Measurements from ENCODE around the gene FKBP7. TPM values are rescaled to one million over a fixed set of nuclear protein-coding genes. Genes with fewer than 3 reads are reported as not detected.
A peak's percentile ranks its signal among the peaks of the same experiment; 100 is the strongest.

The FKBP7 gene
- total and polyA plus RNA-seq, 2 of the 13 experiments (the other 11 are each of a cell fraction or from before 2014, with no cell fraction given), result 12.4 to 14.8 TPM

GRCh38 chr2:178450774-178451525 lies 27.4 kb downstream of the FKBP7 start, which contains the start of the genes PJVK and PRKRA (continued):
- TF ChIP-seq ZNF609 (CRISPR knock-in tag; IDR thresholded peaks at IDR 0.05; ENCODE audit: borderline replicate concordance) (0 out of 2 replicates have a peak, but pooled peaks have one; percentile 20), ISX (CRISPR knock-in tag; conservative IDR thresholded peaks at IDR 0.05) (no peak; the same call in 1 of the 2 replicates), FUBP1 (CRISPR knock-in tag; IDR thresholded peaks at IDR 0.05; ENCODE audit: borderline replicate concordance) (no peak), ZIK1 (CRISPR knock-in tag; IDR thresholded peaks at IDR 0.05; ENCODE audit: borderline replicate concordance, low read depth) (peak; percentile 89), RFX1 (IDR thresholded peaks at IDR 0.05) (no peak), SRSF4 (IDR thresholded peaks at IDR 0.05; ENCODE audit: low read depth, low read length, poor library complexity, severe bottlenecking) (no peak), ZNF639 (CRISPR knock-in tag; conservative IDR thresholded peaks at IDR 0.05) (peak; percentile 87), BCL6 (CRISPR knock-in tag; IDR thresholded peaks at IDR 0.05) (peak; percentile 56), ARID2 (CRISPR knock-in tag; IDR thresholded peaks at IDR 0.05; ENCODE audit: borderline replicate concordance) (no peak), SIN3A (IDR thresholded peaks at IDR 0.05; ENCODE audit: borderline replicate concordance, low read depth, low read length) (peak; percentile 53; the same call in 1 of the 2 replicates), RBFOX2 (IDR thresholded peaks at IDR 0.05; ENCODE audit: low read depth, low read length) (peak; percentile 100), SOX13 (IDR thresholded peaks at IDR 0.05) (peak; percentile 62; the same call in 1 of the 2 replicates), SOX13 (CRISPR knock-in tag; conservative IDR thresholded peaks at IDR 0.05 in 1 of 2, IDR thresholded peaks at IDR 0.05 in 1 of 2) (no peak; a peak in 2 of 4 replicates), ZC3H13 (CRISPR knock-in tag; IDR thresholded peaks at IDR 0.05) (peak; percentile 77; the same call in 1 of the 2 replicates)
- TF ChIP-seq, protein P1, sequence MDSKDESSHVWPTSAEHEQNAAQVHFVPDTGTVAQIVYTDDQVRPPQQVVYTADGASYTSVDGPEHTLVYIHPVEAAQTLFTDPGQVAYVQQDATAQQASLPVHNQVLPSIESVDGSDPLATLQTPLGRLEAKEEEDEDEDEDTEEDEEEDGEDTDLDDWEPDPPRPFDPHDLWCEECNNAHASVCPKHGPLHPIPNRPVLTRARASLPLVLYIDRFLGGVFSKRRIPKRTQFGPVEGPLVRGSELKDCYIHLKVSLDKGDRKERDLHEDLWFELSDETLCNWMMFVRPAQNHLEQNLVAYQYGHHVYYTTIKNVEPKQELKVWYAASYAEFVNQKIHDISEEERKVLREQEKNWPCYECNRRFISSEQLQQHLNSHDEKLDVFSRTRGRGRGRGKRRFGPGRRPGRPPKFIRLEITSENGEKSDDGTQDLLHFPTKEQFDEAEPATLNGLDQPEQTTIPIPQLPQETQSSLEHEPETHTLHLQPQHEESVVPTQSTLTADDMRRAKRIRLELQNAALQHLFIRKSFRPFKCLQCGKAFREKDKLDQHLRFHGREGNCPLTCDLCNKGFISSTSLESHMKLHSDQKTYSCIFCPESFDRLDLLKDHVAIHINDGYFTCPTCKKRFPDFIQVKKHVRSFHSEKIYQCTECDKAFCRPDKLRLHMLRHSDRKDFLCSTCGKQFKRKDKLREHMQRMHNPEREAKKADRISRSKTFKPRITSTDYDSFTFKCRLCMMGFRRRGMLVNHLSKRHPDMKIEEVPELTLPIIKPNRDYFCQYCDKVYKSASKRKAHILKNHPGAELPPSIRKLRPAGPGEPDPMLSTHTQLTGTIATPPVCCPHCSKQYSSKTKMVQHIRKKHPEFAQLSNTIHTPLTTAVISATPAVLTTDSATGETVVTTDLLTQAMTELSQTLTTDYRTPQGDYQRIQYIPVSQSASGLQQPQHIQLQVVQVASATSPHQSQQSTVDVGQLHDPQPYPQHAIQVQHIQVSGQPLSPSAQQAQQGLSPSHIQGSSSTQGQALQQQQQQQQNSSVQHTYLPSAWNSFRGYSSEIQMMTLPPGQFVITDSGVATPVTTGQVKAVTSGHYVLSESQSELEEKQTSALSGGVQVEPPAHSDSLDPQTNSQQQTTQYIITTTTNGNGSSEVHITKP (CRISPR knock-in tag; IDR thresholded peaks at IDR 0.05; ENCODE audit: low read depth), result peak; percentile 81
